ENCODE results near the gene CTSC.

CTSC gene

GRCh38 chr11:88377144-88377543 is 39.6 kb upstream of the CTSC start:
- no peak for TF ChIP-seq CTCF (IDR thresholded peaks at IDR 0.05; ENCODE audit: low read depth, low read length)
- H3K4me3 ChIP-seq (ENCODE audit: low read depth, low read length) = no peak overlapping the region

DNA sequence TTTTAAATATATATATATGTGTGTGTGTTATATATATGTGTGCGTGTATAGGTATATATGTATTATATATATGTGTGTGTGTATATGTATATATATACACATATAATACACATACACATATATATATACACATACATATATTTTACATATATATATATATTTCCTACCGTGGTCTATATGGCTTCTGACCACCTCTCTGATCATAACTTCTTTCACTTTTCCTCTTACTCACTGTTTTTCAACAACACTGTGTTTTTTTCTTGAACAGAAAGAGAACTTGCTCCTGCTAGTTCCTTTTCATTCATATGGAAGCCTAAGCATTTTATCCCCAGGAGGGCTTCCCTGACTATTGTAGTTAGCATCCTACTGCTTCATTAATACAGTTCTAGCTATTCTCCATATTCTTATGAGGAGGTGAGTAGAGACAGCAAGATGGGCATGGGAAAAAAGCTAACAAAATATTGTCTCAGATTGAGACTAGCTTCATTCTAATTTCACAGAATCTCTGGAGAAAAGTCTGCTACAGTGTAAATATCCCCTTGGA is 38.5 kb upstream of the CTSC start:
- TF ChIP-seq CTCF (IDR thresholded peaks at IDR 0.05; ENCODE audit: low read depth, low read length) = no peak

DNA sequence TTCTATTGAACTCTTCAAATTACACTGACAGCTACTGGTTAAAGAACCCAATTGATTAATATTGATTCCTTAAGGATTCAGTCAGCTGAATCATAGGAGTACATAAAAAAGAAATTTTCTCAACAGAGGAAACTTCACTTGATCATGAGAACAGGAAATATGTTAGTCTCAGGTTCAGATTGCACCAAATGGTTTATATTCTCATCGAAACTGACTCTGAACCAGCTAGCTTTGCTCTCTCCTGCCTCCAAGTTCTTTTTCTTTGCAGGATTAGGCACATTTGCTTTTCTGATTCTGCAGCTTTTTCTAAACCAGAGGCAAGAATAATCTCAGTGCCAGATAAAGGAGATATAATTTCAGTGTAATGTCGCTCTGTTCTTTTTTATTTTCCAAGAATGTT is 33.2 kb upstream of the CTSC start:
- TF ChIP-seq CTCF (IDR thresholded peaks at IDR 0.05; ENCODE audit: low read depth, low read length) = no peak
- H3K4me3 ChIP-seq (ENCODE audit: low read depth, low read length) = no peak overlapping the region

More for the DNA sequence above, 38.5 kb upstream of the CTSC start:
- no peak overlapping the region for H3K4me3 ChIP-seq (ENCODE audit: low read depth, low read length)

DNA sequence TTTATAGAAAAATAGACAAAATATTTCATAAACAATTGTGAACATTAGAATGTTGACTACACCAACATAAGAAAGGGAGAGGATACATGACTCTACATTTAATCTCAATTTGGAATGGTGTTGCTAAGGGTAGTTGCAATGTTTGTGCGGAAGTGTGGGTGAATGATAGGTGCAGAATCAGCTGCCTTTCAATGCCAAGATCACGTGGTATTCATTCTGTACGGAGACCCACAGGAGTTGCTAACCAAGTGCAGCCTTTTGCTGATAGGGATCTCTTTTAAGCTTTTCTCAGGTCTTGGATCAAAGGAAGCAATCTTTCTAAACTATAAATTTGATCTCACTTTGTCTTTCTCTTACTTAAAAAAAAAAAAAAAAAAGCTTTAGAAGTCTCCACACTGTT is 29.8 kb upstream of the CTSC start:
- H3K4me3 ChIP-seq (ENCODE audit: low read depth, low read length) = no peak overlapping the region
- no peak for TF ChIP-seq CTCF (IDR thresholded peaks at IDR 0.05; ENCODE audit: low read depth, low read length)

GRCh38 chr11:88363648-88364065 is 26.1 kb upstream of the CTSC start:
- no peak for TF ChIP-seq CTCF (IDR thresholded peaks at IDR 0.05; ENCODE audit: low read depth, low read length)
- H3K4me3 ChIP-seq (ENCODE audit: low read depth, low read length) = no peak overlapping the region

GRCh38 chr11:88363004-88363403 is 25.5 kb upstream of the CTSC start:
- no peak for TF ChIP-seq CTCF (IDR thresholded peaks at IDR 0.05; ENCODE audit: low read depth, low read length)
- H3K4me3 ChIP-seq (ENCODE audit: low read depth, low read length) = no peak overlapping the region

DNA sequence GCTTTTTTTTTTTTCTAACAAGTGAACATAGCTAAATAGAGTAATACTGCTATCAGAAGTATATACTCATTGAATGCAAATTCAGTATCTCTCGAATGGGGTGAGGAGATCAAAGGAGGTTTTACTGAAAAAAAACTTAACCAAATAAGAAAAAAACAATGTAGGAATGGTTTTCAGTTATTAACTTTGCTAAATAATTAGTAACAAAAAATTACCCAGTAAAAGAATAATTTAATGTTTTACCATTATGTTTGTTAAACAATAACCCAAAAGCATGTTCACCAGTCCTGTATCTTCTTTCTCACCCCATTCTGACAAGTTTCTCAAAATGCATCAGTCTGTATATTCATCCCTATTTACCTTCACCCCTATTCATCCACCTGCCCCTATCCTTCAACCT is 22.6 kb upstream of the CTSC start:
- H3K4me3 ChIP-seq (ENCODE audit: low read depth, low read length) = no peak overlapping the region
- TF ChIP-seq CTCF (IDR thresholded peaks at IDR 0.05; ENCODE audit: low read depth, low read length) = no peak
